Thyroid gland (tissue), 4 donors: Measurements from ENCODE around the gene DHX57.

ENCODE experiments used
- POLR2A ChIP-seq, 2 donors: fragments of 450-650 bp; IDR thresholded peaks; one replicate each; pipeline ENCODE4 v1.6.1; 2017; ENCODE audit warnings: antibody characterized with exemption in 2 of 2, mild to moderate bottlenecking in 2 of 2, moderate library complexity in 1 of 2
- TF ChIP-seq, protein P1 (sequence below), 6 experiments: fragments of 200-600 bp in 3 of 6; fragments of 450-650 bp in 3 of 6; sonication (generic) in 3 of 6; IDR thresholded peaks; one replicate each; pipeline ENCODE4 v1.5.1; 2016 to 2019; ENCODE audit warnings: antibody characterized with exemption in 6 of 6, mild to moderate bottlenecking in 2 of 6, inconsistent platforms in 1 of 6, moderate library complexity in 1 of 6

DNA sequence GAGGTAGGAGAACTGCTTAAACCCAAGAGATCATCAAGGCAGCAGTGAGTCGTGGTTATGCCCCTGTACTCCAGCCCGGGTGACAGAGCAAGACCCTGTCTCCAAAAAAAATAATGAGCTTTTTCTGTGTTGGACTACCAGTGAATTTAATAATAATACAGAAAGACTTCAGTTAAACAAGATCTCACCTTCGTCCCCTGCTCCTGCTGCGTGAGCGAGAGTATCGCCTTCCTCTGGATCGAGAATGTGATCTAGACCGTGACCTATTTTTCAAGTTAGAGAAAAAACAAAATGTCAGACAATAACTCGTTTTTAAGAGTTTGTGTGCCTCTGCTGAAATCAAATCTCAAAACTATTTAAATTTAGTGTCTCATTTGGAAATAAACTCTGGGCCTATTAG, 127.3 kb downstream of the DHX57 start:
- no peak for TF ChIP-seq POLR2A (IDR thresholded peaks at IDR 0.05)
- TF ChIP-seq, protein P1, sequence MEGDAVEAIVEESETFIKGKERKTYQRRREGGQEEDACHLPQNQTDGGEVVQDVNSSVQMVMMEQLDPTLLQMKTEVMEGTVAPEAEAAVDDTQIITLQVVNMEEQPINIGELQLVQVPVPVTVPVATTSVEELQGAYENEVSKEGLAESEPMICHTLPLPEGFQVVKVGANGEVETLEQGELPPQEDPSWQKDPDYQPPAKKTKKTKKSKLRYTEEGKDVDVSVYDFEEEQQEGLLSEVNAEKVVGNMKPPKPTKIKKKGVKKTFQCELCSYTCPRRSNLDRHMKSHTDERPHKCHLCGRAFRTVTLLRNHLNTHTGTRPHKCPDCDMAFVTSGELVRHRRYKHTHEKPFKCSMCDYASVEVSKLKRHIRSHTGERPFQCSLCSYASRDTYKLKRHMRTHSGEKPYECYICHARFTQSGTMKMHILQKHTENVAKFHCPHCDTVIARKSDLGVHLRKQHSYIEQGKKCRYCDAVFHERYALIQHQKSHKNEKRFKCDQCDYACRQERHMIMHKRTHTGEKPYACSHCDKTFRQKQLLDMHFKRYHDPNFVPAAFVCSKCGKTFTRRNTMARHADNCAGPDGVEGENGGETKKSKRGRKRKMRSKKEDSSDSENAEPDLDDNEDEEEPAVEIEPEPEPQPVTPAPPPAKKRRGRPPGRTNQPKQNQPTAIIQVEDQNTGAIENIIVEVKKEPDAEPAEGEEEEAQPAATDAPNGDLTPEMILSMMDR (IDR thresholded peaks at IDR 0.05): no peak
